A549 (cell line): ENCODE measurements around the gene KCNQ1.

Source experiments
- CBX2 ChIP-seq: fragments of 200-600 bp; sonication (generic); IDR thresholded peaks from 2 replicates; pipeline ENCODE4 v1.6.1; 2016; ENCODE audit warnings: low read depth, mild to moderate bottlenecking, borderline replicate concordance
- CTCF ChIP-seq: fragments of >200 bp; sonication (Bioruptor Twin); formaldehyde crosslinking; IDR thresholded peaks from 3 replicates; pipeline ENCODE4 v1.5.1; 2016
- RAD21 ChIP-seq, 2 experiments: fragments of >200 bp in 1 of 2; sonication (Bioruptor Twin) in 1 of 2; formaldehyde crosslinking in 1 of 2; IDR thresholded peaks in 1 of 2; conservative IDR thresholded peaks in 1 of 2; 2 replicates in 1 of 2; 3 replicates in 1 of 2; pipeline ENCODE4 v1.6.1; 2012 to 2018; ENCODE audit warnings: inconsistent platforms in 1 of 2

DNA sequence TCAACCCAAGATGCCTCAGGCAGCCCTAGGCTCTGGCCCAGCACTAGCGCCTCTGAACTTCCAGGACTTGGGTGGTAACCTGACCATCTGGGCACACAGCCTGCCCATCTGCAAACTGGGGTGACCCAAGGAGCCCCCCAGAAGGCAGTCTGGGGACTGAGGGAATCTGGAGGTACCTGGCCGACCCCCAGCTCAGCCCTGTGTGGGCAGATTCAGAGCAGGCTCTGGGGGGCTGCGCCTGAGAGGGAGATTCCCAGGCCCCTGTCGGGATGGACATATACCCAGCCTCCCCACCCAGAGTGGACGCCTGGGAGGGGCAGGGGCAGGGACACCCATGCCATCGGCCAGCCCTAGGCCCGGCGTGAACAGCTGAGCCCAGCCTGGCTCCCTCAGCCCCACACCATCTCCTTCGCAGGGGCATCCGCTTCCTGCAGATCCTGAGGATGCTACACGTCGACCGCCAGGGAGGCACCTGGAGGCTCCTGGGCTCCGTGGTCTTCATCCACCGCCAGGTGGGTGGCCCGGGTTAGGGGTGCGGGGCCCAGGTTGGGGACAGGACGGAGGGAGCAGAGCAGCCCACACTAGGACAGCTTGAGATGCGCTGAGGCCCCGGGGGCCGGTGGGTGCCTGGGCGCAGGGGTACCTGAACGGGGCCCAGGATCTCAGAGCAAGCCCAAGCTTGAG is 126.9 kb downstream of the KCNQ1 start:
- no peak for TF ChIP-seq RAD21 (conservative IDR thresholded peaks at IDR 0.05 in 1 of 2, IDR thresholded peaks at IDR 0.05 in 1 of 2)
- no peak for TF ChIP-seq CTCF
- no peak for TF ChIP-seq CBX2
